A673 (cell line): ENCODE data around the gene ANKRD17.

Source experiments
- EZH2 ChIP-seq: fragments of 200-600 bp; sonication (generic); IDR thresholded peaks from 2 replicates; pipeline ENCODE4 v1.6.1; 2017; ENCODE audit warnings: borderline replicate concordance, low read depth, mild to moderate bottlenecking, mixed read lengths, antibody characterized with exemption, low read length; ENCODE audit not compliant: poor library complexity, severe bottlenecking
- TF ChIP-seq, protein P1 (sequence below): fragments of 300-800, 200-600 bp; sonication (generic); conservative IDR thresholded peaks from 2 replicates; pipeline ENCODE4 v1.5.1; 2017; ENCODE audit warnings: low read depth, mild to moderate bottlenecking, antibody characterized with exemption, low read length, moderate library complexity, mixed read lengths

DNA sequence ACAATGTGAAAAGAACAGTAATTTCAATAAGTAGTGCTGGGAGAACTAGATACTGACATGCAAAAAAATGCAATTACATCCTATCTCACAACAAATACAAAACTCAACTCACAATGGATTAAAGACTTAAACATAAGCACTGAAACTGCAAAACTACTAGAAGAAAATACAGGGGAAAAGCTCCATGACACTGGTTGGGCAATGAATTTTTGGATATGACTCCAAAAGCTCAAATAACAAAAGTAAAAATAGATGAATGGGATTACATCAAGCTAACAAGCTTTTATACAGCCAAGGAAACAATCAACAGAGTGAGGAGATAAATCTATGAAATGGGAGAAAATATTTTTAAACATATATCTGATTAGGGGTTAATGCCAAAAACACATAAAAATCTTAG, 53.1 kb downstream of the ANKRD17 start:
- TF ChIP-seq, protein P1, sequence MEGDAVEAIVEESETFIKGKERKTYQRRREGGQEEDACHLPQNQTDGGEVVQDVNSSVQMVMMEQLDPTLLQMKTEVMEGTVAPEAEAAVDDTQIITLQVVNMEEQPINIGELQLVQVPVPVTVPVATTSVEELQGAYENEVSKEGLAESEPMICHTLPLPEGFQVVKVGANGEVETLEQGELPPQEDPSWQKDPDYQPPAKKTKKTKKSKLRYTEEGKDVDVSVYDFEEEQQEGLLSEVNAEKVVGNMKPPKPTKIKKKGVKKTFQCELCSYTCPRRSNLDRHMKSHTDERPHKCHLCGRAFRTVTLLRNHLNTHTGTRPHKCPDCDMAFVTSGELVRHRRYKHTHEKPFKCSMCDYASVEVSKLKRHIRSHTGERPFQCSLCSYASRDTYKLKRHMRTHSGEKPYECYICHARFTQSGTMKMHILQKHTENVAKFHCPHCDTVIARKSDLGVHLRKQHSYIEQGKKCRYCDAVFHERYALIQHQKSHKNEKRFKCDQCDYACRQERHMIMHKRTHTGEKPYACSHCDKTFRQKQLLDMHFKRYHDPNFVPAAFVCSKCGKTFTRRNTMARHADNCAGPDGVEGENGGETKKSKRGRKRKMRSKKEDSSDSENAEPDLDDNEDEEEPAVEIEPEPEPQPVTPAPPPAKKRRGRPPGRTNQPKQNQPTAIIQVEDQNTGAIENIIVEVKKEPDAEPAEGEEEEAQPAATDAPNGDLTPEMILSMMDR = no peak
- TF ChIP-seq EZH2 = no peak
